ENCODE results near the gene FGR.

Gene FGR

GRCh38 chr1:27566462-27567145 is 68.4 kb downstream of the FGR start:
- no peak for DNase-seq
- Histone ChIP-seq H3K9me3 (no peaks in the 10 kb centered on the region), H3K27me3 (no peaks in the 10 kb centered on the region), H3K4me1 (peaks cover 15% of the 10 kb centered on the region), H3K4me3 (ENCODE audit: low read depth, low read length) (no peak overlapping the region), H3K36me3 (no peaks in the 10 kb centered on the region)
- no peak for TF ChIP-seq CTCF (IDR thresholded peaks at IDR 0.05; ENCODE audit: low read depth, low read length)

GRCh38 chr1:27564710-27565649 is 70.0 kb downstream of the FGR start:
- TF ChIP-seq CTCF (IDR thresholded peaks at IDR 0.05; ENCODE audit: low read depth, low read length), result no peak
- no peaks in the 10 kb centered on the region for H3K27me3 ChIP-seq
- peaks cover 31% of the 10 kb centered on the region for H3K4me1 ChIP-seq
- no peak for DNase-seq
- no peak overlapping the region for H3K4me3 ChIP-seq (ENCODE audit: low read depth, low read length)
- H3K9me3 ChIP-seq, result no peaks in the 10 kb centered on the region
- H3K36me3 ChIP-seq, result no peaks in the 10 kb centered on the region

- DNase-seq, result no peak
- no peak for TF ChIP-seq CTCF (IDR thresholded peaks at IDR 0.05; ENCODE audit: low read depth, low read length)
- H3K36me3 ChIP-seq, result no peaks in the 10 kb centered on the region
- no peaks in the 10 kb centered on the region for H3K9me3 ChIP-seq
- peaks cover 34% of the 10 kb centered on the region for H3K4me1 ChIP-seq
- no peak overlapping the region for H3K4me3 ChIP-seq (ENCODE audit: low read depth, low read length)
- H3K27me3 ChIP-seq, result no peaks in the 10 kb centered on the region
Measured at GRCh38 chr1:27563591-27564471, 71.2 kb downstream of the FGR start.

- TF ChIP-seq CTCF (IDR thresholded peaks at IDR 0.05; ENCODE audit: low read depth, low read length), result no peak
- Histone ChIP-seq H3K4me3 (ENCODE audit: low read depth, low read length) (no peak overlapping the region), H3K36me3 (no peaks in the 10 kb centered on the region), H3K4me1 (peaks cover 34% of the 10 kb centered on the region), H3K9me3 (no peaks in the 10 kb centered on the region), H3K27me3 (no peaks in the 10 kb centered on the region)
- no peak for DNase-seq
Measured at GRCh38 chr1:27563341-27563590, 71.7 kb downstream of the FGR start.

GRCh38 chr1:27562534-27563340 is 72.2 kb downstream of the FGR start:
- Histone ChIP-seq H3K27me3 (no peaks in the 10 kb centered on the region), H3K4me1 (peaks cover 29% of the 10 kb centered on the region), H3K9me3 (no peaks in the 10 kb centered on the region), H3K4me3 (ENCODE audit: low read depth, low read length) (no peak overlapping the region), H3K36me3 (no peaks in the 10 kb centered on the region)
- no peak for TF ChIP-seq CTCF (IDR thresholded peaks at IDR 0.05; ENCODE audit: low read depth, low read length)
- no peak for DNase-seq
